ENCODE data around the gene TBC1D14.

GRCh38 chr4:6926681-6927478 is 17.3 kb downstream of the TBC1D14 start:
- no peak for TF ChIP-seq POLR2AphosphoS5 (IDR thresholded peaks at IDR 0.05; ENCODE audit: low read depth, low read length)
- TF ChIP-seq POLR2A (IDR thresholded peaks at IDR 0.05; ENCODE audit: low read depth, low read length): no peak
- TF ChIP-seq SPI1 (IDR thresholded peaks at IDR 0.05; ENCODE audit: low read depth, low read length): no peak
- no peak for TF ChIP-seq TAF1 (IDR thresholded peaks at IDR 0.05; ENCODE audit: low read depth, low read length)

Data from GM12891 (cell line).